PC-3 (cell line): Measurements from ENCODE around the gene CCL15.
A peak's percentile ranks its signal among the peaks of the same experiment; 100 is the strongest.

Experiments
- CTCF ChIP-seq: fragments of 300-600 bp; sonication (generic); conservative IDR thresholded peaks from 2 replicates; pipeline ENCODE4 v1.5.1; 2017; ENCODE audit warnings: antibody characterized with exemption, low read depth, mild to moderate bottlenecking, low read length
- EZH2phosphoT487 ChIP-seq: fragments of 300-600 bp; sonication (generic); IDR thresholded peaks from 2 replicates; pipeline ENCODE4 v1.6.1; 2018; ENCODE audit warnings: mild to moderate bottlenecking, antibody characterized with exemption, low read length, borderline replicate concordance

- TF ChIP-seq CTCF (peak; percentile 79), EZH2phosphoT487 (no peak)
Observed at GRCh38 chr17:35969558-35970380, 31.6 kb downstream of the CCL15 start.
